Spleen (tissue), 7 donors: ENCODE measurements around the gene SLC25A38.
A peak's percentile ranks its signal among the peaks of the same experiment; 100 is the strongest.

Source experiments
- CTCF ChIP-seq, 11 experiments: fragments of 200-600 bp in 7 of 11; fragments of 450-650 bp in 4 of 11; sonication (generic) in 4 of 11; IDR thresholded peaks in 8 of 11; conservative IDR thresholded peaks in 3 of 11; 1 replicate in 7 of 11; 2 replicates in 4 of 11; pipeline versions ENCODE4 v1.4.0 to v1.8.0; 2016 to 2021; ENCODE audit warnings: antibody characterized with exemption in 11 of 11, inconsistent platforms in 4 of 11, mild to moderate bottlenecking in 1 of 11
- POLR2AphosphoS5 ChIP-seq, 3 donors: sonication (generic); formaldehyde crosslinking; IDR thresholded peaks; one replicate each; pipeline ENCODE4 v1.5.1; 2017; ENCODE audit warnings: antibody characterized with exemption in 3 of 3
- donor health status: DM: no; HTN: no; CAD: no; lungs with moderate emphysema.
- donor health status: DM: no; HTN: no; CAD: no.
- donor health status: DM: no; HTN: no; CAD: no.

DNA sequence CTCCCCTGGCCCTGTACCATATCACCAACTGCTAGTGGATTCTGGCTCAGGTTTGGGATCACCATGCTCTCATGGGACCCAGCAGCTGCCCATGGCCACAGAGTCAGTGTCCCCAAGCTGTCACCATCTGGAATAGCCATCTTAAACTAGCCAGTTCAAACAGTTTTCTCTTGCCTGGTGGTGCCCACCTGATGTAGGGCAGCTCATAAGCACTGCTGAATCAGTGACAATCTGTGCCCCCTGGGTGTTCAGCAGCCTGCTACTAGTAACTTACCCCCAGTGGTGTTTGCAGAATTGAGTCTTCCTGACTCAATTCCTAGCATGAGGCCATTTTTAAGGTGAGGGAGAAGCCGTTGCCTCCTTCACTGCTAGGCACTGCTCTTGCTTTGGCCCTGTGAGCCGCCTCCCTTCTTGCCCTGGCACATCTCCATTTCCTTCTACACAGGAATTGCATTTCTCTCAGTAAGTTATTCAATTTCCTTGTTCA lies 31.3 kb downstream of the SLC25A38 start:
- no peak for TF ChIP-seq CTCF (IDR thresholded peaks at IDR 0.05 in 8 of 11, conservative IDR thresholded peaks at IDR 0.05 in 3 of 11)
- TF ChIP-seq POLR2AphosphoS5 (IDR thresholded peaks at IDR 0.05): peak in 1 of 3 donors; percentile 23
